SK-N-SH (cell line): Measurements from ENCODE around the gene SHMT2. TPM values are rescaled to one million over a fixed set of nuclear protein-coding genes. Genes with fewer than 3 reads are reported as not detected.

Experiments
- CTCF ChIA-PET: fragments of 300-600, 350-600 bp; formaldehyde crosslinking; extraction: SDS; loops from one replicate; lab custom pipeline; 2021; lab: Yijun Ruan, JAX
- POLR2A ChIA-PET: fragments of 350-600 bp; sonication (Branson Sonifier 250); formaldehyde crosslinking; extraction: SDS; loops from one replicate; lab custom pipeline; 2020; ENCODE audit warnings: antibody characterized with exemption, inconsistent platforms; lab: Yijun Ruan, JAX
- DNase-seq: peaks from one replicate; pipeline ENCODE4 v3.0.0; 2012
- H2AFZ ChIP-seq: fragments of 200-600 bp; sonication (generic); 2 replicates; pipeline ENCODE4 v1.8.1; 2016; ENCODE audit warnings: antibody characterized with exemption, mild to moderate bottlenecking, low read depth
- H3F3A ChIP-seq: fragments of 200-600 bp; sonication (generic); replicated peaks from 2 replicates; pipeline ENCODE3; 2016; ENCODE audit warnings: antibody characterized with exemption, mild to moderate bottlenecking; ENCODE audit not compliant: insufficient read depth
- H3K27ac ChIP-seq, 2 experiments: fragments of 200-500 bp in 1 of 2; fragments of 200-600 bp in 1 of 2; sonication (Bioruptor generic) in 1 of 2; sonication (generic), shearing (Covaris generic) in 1 of 2; 2 replicates each; pipeline versions ENCODE4 v1.5.1 to v1.6.1; 2014 to 2016; ENCODE audit warnings: low read depth in 2 of 2, inconsistent platforms in 1 of 2, low read length in 1 of 2, mild to moderate bottlenecking in 1 of 2, mixed read lengths in 1 of 2
- H3K27me3 ChIP-seq: fragments of 200-600 bp; sonication (generic), shearing (Covaris generic); 2 replicates; pipeline ENCODE4 v1.6.1; 2016; ENCODE audit warnings: mixed run types; ENCODE audit not compliant: insufficient read depth
- H3K36me3 ChIP-seq, 2 experiments: fragments of 200-500 bp in 1 of 2; fragments of 200-600 bp in 1 of 2; sonication (Bioruptor generic) in 1 of 2; sonication (generic) in 1 of 2; replicated peaks in 1 of 2; 2 replicates each; pipeline versions ENCODE3 to v1.5.1; 2014 to 2016; ENCODE audit warnings: low read length in 1 of 2, mild to moderate bottlenecking in 1 of 2; ENCODE audit not compliant: insufficient read depth in 2 of 2, control insufficient read depth in 1 of 2
- H3K4me1 ChIP-seq, 2 experiments: fragments of 200-500 bp in 1 of 2; fragments of 200-600 bp in 1 of 2; sonication (Bioruptor generic) in 1 of 2; sonication (generic), shearing (Covaris generic) in 1 of 2; 2 replicates each; pipeline versions ENCODE4 v1.5.1 to v1.6.1; 2014 to 2016; ENCODE audit warnings: low read depth in 1 of 2, low read length in 1 of 2, mixed run types in 1 of 2; ENCODE audit not compliant: insufficient read depth in 2 of 2, control insufficient read depth in 1 of 2
- H3K4me2 ChIP-seq: fragments of 200-600 bp; sonication (generic), shearing (Covaris generic); 2 replicates; pipeline ENCODE4 v1.6.1; 2017; ENCODE audit warnings: mixed run types
- H3K4me3 ChIP-seq, 2 experiments: fragments of 200-500 bp in 1 of 2; fragments of 200-600 bp in 1 of 2; sonication (Bioruptor generic) in 1 of 2; sonication (generic), shearing (Covaris generic) in 1 of 2; 2 replicates each; pipeline versions ENCODE4 v1.5.1 to v1.8.1; 2014 to 2016; ENCODE audit warnings: low read depth in 2 of 2, inconsistent platforms in 1 of 2, low read length in 1 of 2, mild to moderate bottlenecking in 1 of 2, mixed read lengths in 1 of 2, moderate library complexity in 1 of 2
- H3K79me2 ChIP-seq: fragments of 200-600 bp; sonication (generic); 2 replicates; pipeline ENCODE4 v1.8.1; 2017; ENCODE audit warnings: mild to moderate bottlenecking; ENCODE audit not compliant: insufficient read depth
- H3K9ac ChIP-seq: fragments of 200-600 bp; sonication (generic); 2 replicates; pipeline ENCODE4 v1.6.1; 2017; ENCODE audit warnings: mixed run types
- H3K9me2 ChIP-seq: fragments of 200-600 bp; sonication (generic); 2 replicates; pipeline ENCODE4 v1.6.1; 2017; ENCODE audit warnings: mixed run types
- H3K9me3 ChIP-seq: fragments of 200-600 bp; sonication (generic); 2 replicates; pipeline ENCODE4 v1.6.1; 2017; ENCODE audit warnings: mixed run types, mild to moderate bottlenecking, moderate library complexity
- H4K20me1 ChIP-seq: fragments of 200-600 bp; sonication (generic); 2 replicates; pipeline ENCODE4 v1.6.1; 2017; ENCODE audit warnings: mild to moderate bottlenecking, mixed run types; ENCODE audit not compliant: insufficient read depth
- ELF1 ChIP-seq: IDR thresholded peaks from 2 replicates; pipeline ENCODE4 v1.4.0; 2012
- EZH2phosphoT487 ChIP-seq: fragments of 200-600 bp; sonication (generic); IDR thresholded peaks from 2 replicates; pipeline ENCODE4 v1.6.1; 2017; ENCODE audit warnings: low read depth, mixed run types, mild to moderate bottlenecking, antibody characterized with exemption, moderate library complexity, borderline replicate concordance
- FOSL2 ChIP-seq: IDR thresholded peaks from 2 replicates; pipeline ENCODE4 v1.4.0; 2012; ENCODE audit warnings: low read depth, mild to moderate bottlenecking, moderate library complexity, borderline replicate concordance
- FOXJ3 ChIP-seq: sonication (generic); formaldehyde crosslinking; IDR thresholded peaks from 2 replicates; pipeline ENCODE4 v1.5.1; 2020; ENCODE audit warnings: mild to moderate bottlenecking, missing genetic modification reagents
- GATA2 ChIP-seq: sonication (generic); formaldehyde crosslinking; IDR thresholded peaks from 2 replicates; pipeline ENCODE4 v1.5.0; 2020; ENCODE audit warnings: mild to moderate bottlenecking, missing genetic modification reagents
- MXI1 ChIP-seq: IDR thresholded peaks from 2 replicates; pipeline ENCODE4 v1.6.1; 2012; ENCODE audit warnings: mild to moderate bottlenecking, low read depth, low read length, improper control_type of control experiment
- NFIC ChIP-seq: IDR thresholded peaks from 2 replicates; pipeline ENCODE4 v1.4.0; 2012; ENCODE audit warnings: borderline replicate concordance
- RAD21 ChIP-seq: IDR thresholded peaks from 2 replicates; pipeline ENCODE4 v1.6.1; 2012; ENCODE audit warnings: mild to moderate bottlenecking, low read length
- RCOR1 ChIP-seq: fragments of 150-350 bp; IDR thresholded peaks from 2 replicates; pipeline ENCODE4 v1.6.1; 2017; ENCODE audit warnings: antibody characterized with exemption, low read length
- RXRA ChIP-seq: IDR thresholded peaks from 2 replicates; pipeline ENCODE4 v1.4.0; 2012; ENCODE audit warnings: low read depth, mild to moderate bottlenecking, borderline replicate concordance
- SMC3 ChIP-seq: IDR thresholded peaks from 2 replicates; pipeline ENCODE4 v1.6.1; 2012; ENCODE audit warnings: low read depth, low read length, improper control_type of control experiment
- TAF1 ChIP-seq: IDR thresholded peaks from 2 replicates; pipeline ENCODE4 v1.6.1; 2012; ENCODE audit warnings: low read depth, mild to moderate bottlenecking, low read length, moderate library complexity, borderline replicate concordance
- TCF12 ChIP-seq: IDR thresholded peaks from 2 replicates; pipeline ENCODE4 v1.4.0; 2012
- TEAD4 ChIP-seq: IDR thresholded peaks from 2 replicates; pipeline ENCODE4 v1.4.0; 2012; ENCODE audit warnings: mild to moderate bottlenecking, borderline replicate concordance; ENCODE audit not compliant: insufficient read depth
- WGBS: methylation state at CpG from one replicate; pipeline ENCODE4 v1.1.6; 2017; ENCODE audit warnings: low lambda C conversion rate; 5-methylcytosine and 5-hydroxymethylcytosine counted together
- polyA plus RNA-seq, 3 experiments: library from polyadenylated mRNA; depleted of rRNA; stranded (reverse); fragments of >200 nt; gene quantifications; 2 replicates each; pipeline ENCODE4 v1.2.3, GENCODE V29; 2012
- TF ChIP-seq, protein P1 (sequence below): IDR thresholded peaks from 2 replicates; pipeline ENCODE4 v1.4.0; 2012; ENCODE audit warnings: low read depth, borderline replicate concordance
- TF ChIP-seq, protein P2 (sequence below): fragments of 150-350 bp; IDR thresholded peaks from 2 replicates; pipeline ENCODE4 v1.6.1; 2017; ENCODE audit warnings: antibody characterized with exemption, low read length, low read depth, borderline replicate concordance
- TF ChIP-seq, protein P3 (sequence below): fragments of 150-350 bp; IDR thresholded peaks from 2 replicates; pipeline ENCODE4 v1.6.1; 2016; ENCODE audit warnings: mild to moderate bottlenecking, low read depth, low read length
- TF ChIP-seq, protein P4 (sequence below): fragments of 200-600 bp; sonication (generic); IDR thresholded peaks from 2 replicates; pipeline ENCODE4 v1.6.1; 2017; ENCODE audit warnings: antibody characterized with exemption, mild to moderate bottlenecking, moderate library complexity

Gene SHMT2
- polyA plus RNA-seq, 1 of the 3 experiments (the other 2 are of a cell fraction), result 204 TPM

DNA sequence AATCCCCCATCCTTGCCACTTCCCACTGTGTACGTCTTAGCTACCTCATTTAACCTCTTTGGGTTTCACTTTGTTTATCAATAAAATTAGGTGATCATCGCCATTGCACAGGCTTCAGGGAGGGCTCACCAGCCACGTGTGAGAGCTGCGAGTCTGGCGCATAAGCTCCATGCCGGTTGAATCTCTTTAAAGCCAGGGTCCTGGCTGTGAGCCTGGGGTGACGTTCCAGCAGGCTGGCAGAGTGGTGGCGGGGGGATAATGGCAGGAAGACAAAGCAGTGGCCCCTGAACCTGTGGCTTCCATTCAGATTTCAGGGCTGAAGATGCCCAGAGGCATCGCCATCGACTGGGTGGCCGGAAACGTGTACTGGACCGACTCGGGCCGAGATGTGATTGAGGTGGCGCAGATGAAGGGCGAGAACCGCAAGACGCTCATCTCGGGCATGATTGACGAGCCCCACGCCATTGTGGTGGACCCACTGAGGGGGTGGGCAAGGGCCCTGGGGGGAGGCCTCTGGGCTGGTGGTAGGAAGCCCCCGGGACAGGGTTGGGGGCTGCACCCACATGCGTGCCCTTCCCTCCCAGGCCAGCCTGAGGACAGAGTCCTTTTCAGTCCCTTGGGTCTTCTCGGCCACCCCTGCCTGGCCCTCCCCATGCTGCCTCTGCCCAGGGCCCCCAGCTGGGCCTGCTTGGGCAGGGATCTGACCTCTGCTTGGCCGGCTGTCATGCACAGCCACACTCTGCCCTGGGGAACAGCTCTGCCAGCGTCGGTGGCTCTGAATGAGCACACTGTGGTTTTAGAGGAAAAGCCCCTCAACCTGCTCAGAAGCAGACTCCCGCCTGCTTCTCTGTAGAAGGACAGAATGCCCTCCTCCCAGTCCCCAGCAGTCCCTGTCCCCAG is 21.5 kb upstream of the SHMT2 start (continued):
- TF ChIP-seq TEAD4 (no peak), RAD21 (no peak)

DNA sequence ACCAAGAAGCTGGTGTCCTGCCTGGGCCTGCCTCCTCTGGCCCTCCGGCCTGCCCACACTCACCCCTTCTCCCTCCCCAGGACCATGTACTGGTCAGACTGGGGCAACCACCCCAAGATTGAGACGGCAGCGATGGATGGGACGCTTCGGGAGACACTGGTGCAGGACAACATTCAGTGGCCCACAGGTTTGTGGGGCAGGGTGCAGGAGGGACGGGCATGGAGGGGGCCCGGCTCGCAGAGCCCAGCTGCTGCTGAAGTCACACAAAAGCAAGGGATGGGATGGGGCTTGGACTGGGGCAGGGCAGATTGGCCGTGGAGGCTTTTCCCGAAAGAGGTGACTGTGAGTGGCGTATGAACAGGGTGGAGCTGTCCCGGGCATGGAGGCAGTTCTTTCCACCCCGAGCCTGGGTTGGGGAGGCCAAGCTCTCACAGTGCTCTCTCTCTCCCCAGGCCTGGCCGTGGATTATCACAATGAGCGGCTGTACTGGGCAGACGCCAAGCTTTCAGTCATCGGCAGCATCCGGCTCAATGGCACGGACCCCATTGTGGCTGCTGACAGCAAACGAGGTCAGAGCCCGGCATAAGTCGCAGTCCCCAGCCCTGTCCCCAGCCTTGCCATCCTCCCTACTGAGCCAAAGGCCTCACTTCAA is 20.8 kb upstream of the SHMT2 start:
- no peak for DNase-seq
- no peak for TF ChIP-seq TEAD4
- no peak for TF ChIP-seq TCF12
- no peak for TF ChIP-seq TAF1
- no peak for TF ChIP-seq NFIC
- TF ChIP-seq, protein P1, sequence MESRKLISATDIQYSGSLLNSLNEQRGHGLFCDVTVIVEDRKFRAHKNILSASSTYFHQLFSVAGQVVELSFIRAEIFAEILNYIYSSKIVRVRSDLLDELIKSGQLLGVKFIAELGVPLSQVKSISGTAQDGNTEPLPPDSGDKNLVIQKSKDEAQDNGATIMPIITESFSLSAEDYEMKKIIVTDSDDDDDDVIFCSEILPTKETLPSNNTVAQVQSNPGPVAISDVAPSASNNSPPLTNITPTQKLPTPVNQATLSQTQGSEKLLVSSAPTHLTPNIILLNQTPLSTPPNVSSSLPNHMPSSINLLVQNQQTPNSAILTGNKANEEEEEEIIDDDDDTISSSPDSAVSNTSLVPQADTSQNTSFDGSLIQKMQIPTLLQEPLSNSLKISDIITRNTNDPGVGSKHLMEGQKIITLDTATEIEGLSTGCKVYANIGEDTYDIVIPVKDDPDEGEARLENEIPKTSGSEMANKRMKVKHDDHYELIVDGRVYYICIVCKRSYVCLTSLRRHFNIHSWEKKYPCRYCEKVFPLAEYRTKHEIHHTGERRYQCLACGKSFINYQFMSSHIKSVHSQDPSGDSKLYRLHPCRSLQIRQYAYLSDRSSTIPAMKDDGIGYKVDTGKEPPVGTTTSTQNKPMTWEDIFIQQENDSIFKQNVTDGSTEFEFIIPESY, result no peak
- TF ChIP-seq ELF1, result no peak
- TF ChIP-seq FOSL2, result no peak
- TF ChIP-seq RCOR1, result no peak
- TF ChIP-seq GATA2 (CRISPR knock-in tag), result no peak
- TF ChIP-seq, protein P2, sequence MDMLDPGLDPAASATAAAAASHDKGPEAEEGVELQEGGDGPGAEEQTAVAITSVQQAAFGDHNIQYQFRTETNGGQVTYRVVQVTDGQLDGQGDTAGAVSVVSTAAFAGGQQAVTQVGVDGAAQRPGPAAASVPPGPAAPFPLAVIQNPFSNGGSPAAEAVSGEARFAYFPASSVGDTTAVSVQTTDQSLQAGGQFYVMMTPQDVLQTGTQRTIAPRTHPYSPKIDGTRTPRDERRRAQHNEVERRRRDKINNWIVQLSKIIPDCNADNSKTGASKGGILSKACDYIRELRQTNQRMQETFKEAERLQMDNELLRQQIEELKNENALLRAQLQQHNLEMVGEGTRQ, result no peak
- TF ChIP-seq, protein P3, sequence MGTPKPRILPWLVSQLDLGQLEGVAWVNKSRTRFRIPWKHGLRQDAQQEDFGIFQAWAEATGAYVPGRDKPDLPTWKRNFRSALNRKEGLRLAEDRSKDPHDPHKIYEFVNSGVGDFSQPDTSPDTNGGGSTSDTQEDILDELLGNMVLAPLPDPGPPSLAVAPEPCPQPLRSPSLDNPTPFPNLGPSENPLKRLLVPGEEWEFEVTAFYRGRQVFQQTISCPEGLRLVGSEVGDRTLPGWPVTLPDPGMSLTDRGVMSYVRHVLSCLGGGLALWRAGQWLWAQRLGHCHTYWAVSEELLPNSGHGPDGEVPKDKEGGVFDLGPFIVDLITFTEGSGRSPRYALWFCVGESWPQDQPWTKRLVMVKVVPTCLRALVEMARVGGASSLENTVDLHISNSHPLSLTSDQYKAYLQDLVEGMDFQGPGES, result no peak
- no peak for TF ChIP-seq SMC3
- TF ChIP-seq EZH2phosphoT487, result no peak
- TF ChIP-seq FOXJ3 (CRISPR knock-in tag), result no peak
- TF ChIP-seq MXI1, result no peak
- TF ChIP-seq, protein P4, sequence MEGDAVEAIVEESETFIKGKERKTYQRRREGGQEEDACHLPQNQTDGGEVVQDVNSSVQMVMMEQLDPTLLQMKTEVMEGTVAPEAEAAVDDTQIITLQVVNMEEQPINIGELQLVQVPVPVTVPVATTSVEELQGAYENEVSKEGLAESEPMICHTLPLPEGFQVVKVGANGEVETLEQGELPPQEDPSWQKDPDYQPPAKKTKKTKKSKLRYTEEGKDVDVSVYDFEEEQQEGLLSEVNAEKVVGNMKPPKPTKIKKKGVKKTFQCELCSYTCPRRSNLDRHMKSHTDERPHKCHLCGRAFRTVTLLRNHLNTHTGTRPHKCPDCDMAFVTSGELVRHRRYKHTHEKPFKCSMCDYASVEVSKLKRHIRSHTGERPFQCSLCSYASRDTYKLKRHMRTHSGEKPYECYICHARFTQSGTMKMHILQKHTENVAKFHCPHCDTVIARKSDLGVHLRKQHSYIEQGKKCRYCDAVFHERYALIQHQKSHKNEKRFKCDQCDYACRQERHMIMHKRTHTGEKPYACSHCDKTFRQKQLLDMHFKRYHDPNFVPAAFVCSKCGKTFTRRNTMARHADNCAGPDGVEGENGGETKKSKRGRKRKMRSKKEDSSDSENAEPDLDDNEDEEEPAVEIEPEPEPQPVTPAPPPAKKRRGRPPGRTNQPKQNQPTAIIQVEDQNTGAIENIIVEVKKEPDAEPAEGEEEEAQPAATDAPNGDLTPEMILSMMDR, result no peak
- no peak for TF ChIP-seq RXRA
- H3K27me3 ChIP-seq, result no peaks in the 10 kb centered on the region
- peaks cover 9% of the 10 kb centered on the region for H3F3A ChIP-seq
- no peaks in the 10 kb centered on the region for H3K79me2 ChIP-seq
- no peak overlapping the region for H3K9ac ChIP-seq
- H3K9me3 ChIP-seq, result no peaks in the 10 kb centered on the region
- WGBS, result 90% methylated on average over 17 of the region's 22 CpGs
- H3K9me2 ChIP-seq, result no peaks in the 10 kb centered on the region
- POLR2A ChIA-PET, result interaction anchor here (0.7 kb wide), 1 partner anchor 30 kb away, joined by 3 read pairs; no protein-coding TSS in a partner anchor
- no peak overlapping the region for H3K27ac ChIP-seq
- peaks cover 0 to 4% of the 10 kb centered on the region in 2 experiments; a peak in 1 of 4 replicates for H3K4me1 ChIP-seq
- CTCF ChIA-PET, result interaction anchor here (1.0 to 15.9 kb wide), 4 partner anchors 9 to 84 kb away, joined by 3 to 937 read pairs (median 4); partner anchors contain the start of genes SHMT2 and STAC3
- no peaks in the 10 kb centered on the region for H4K20me1 ChIP-seq
- H3K36me3 ChIP-seq, result peaks cover 5 to 46% of the 10 kb centered on the region in 2 experiments
- no peak overlapping the region for H2AFZ ChIP-seq
- H3K4me2 ChIP-seq, result no peak overlapping the region
- H3K4me3 ChIP-seq, result no peak overlapping the region
